Nephron (organoid): ENCODE data around the gene VSIR.

Experiments used
- H3K27ac Mint-ChIP-seq, 3 experiments: 2 replicates each; pipeline ENCODE4 v1.8.0; 2020; ENCODE audit warnings: mixed read lengths in 3 of 3, mild to moderate bottlenecking in 2 of 3, moderate library complexity in 1 of 3
- H3K27me3 Mint-ChIP-seq: 2 replicates; pipeline ENCODE4 v1.8.0; 2021; ENCODE audit warnings: low read depth, mild to moderate bottlenecking, moderate library complexity, mixed read lengths
- H3K36me3 Mint-ChIP-seq: 2 replicates; pipeline ENCODE4 v1.8.0; 2020; ENCODE audit warnings: low read depth, mixed read lengths
- H3K4me1 Mint-ChIP-seq: 2 replicates; pipeline ENCODE4 v1.8.0; 2020; ENCODE audit warnings: mixed read lengths
- H3K4me3 Mint-ChIP-seq, 3 experiments: 2 replicates each; pipeline ENCODE4 v1.8.0; 2020; ENCODE audit warnings: mild to moderate bottlenecking in 3 of 3, mixed read lengths in 3 of 3, moderate library complexity in 2 of 3
- H3K9me3 Mint-ChIP-seq: 2 replicates; pipeline ENCODE4 v1.8.0; 2020; ENCODE audit warnings: mixed read lengths
- TF ChIP-seq, protein P1 (sequence below), 3 experiments: fragments of 200-600 bp; sonication (generic); IDR thresholded peaks; one replicate each; pipeline ENCODE4 v1.5.0; 2021; ENCODE audit warnings: antibody characterized with exemption in 3 of 3; ENCODE audit not compliant: unreplicated experiment in 3 of 3

The VSIR gene

DNA sequence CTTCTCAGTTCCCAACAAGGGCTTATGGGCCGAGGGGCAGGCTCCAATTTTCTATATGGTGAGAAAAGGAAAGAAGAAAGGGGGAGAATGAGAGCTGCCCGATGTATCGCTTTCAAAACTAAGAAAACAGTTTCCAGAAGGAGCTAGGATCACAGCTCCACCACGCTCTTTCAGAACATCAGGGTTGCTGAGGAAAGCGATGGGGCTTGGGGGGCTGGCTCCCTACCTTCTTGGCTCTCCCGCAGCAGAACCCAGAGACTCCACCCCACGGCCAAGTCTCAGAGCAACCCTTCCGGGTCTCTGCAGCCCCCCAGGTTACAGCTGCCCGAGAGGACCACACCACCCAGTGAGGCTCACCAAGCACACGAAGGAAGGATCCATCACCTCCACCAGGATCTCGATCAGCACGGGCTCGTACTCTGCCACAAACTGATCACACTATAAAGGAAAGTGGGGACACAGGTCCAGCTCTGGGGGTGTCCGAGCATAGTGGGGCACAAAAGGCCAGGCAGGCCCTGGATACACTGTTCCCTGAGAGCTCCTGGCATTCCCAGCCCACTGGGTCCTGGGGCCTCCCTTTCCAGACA is 45.4 kb upstream of the VSIR start:
- Mint-ChIP-seq H3K4me1 (no peaks in the 10 kb centered on the region), H3K36me3 (peaks cover 79% of the 10 kb centered on the region), H3K4me3 (no peak overlapping the region), H3K27me3 (no peaks in the 10 kb centered on the region), H3K9me3 (no peaks in the 10 kb centered on the region), H3K27ac (no peak overlapping the region)
- TF ChIP-seq, protein P1, sequence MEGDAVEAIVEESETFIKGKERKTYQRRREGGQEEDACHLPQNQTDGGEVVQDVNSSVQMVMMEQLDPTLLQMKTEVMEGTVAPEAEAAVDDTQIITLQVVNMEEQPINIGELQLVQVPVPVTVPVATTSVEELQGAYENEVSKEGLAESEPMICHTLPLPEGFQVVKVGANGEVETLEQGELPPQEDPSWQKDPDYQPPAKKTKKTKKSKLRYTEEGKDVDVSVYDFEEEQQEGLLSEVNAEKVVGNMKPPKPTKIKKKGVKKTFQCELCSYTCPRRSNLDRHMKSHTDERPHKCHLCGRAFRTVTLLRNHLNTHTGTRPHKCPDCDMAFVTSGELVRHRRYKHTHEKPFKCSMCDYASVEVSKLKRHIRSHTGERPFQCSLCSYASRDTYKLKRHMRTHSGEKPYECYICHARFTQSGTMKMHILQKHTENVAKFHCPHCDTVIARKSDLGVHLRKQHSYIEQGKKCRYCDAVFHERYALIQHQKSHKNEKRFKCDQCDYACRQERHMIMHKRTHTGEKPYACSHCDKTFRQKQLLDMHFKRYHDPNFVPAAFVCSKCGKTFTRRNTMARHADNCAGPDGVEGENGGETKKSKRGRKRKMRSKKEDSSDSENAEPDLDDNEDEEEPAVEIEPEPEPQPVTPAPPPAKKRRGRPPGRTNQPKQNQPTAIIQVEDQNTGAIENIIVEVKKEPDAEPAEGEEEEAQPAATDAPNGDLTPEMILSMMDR (IDR thresholded peaks at IDR 0.05; ENCODE audit: unreplicated experiment in 3 of 3) = no peak

DNA sequence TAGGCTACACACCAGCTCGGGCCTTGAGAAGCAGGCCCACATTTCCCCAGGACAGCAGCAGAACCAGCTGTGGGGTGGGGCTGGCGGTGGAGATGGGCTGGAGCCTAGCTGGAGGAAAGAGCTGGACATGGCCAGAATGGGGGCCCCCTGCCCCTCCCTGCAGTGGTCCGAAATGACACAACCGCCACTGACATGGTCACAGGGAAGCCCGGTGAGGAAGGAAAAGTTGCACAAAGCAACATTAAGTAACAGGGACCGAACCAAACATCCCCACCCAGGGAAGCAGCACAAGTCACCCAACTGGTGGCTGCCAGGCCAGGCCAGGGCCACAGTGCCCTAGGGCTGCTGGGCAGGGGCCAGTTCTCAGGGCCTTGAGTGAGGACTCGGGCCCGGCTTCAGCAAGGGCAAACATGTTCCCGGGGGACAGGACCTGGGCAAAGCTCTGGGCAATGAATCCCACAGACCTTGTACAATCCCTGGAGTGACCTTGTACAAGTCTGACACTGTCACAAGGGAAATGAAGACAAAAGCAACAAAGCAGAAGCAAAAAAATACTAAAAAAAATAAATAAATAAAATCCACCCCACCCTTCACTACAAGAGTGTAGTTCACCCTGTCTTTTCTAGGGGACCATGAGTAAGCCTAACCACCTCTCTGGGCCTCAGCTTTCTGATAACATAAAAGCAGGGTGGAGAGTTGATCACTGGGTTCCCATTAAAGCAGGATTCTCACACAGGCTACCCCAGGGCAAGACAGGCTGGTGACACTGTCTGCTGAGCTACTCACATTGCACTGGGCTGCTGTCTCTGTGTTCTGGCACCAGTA is 44.7 kb upstream of the VSIR start:
- Mint-ChIP-seq H3K27me3 (no peaks in the 10 kb centered on the region), H3K27ac (no peak overlapping the region), H3K36me3 (peaks cover 75% of the 10 kb centered on the region), H3K4me1 (no peaks in the 10 kb centered on the region), H3K4me3 (no peak overlapping the region), H3K9me3 (no peaks in the 10 kb centered on the region)
- TF ChIP-seq, protein P1 (IDR thresholded peaks at IDR 0.05; ENCODE audit: unreplicated experiment in 3 of 3) = no peak

DNA sequence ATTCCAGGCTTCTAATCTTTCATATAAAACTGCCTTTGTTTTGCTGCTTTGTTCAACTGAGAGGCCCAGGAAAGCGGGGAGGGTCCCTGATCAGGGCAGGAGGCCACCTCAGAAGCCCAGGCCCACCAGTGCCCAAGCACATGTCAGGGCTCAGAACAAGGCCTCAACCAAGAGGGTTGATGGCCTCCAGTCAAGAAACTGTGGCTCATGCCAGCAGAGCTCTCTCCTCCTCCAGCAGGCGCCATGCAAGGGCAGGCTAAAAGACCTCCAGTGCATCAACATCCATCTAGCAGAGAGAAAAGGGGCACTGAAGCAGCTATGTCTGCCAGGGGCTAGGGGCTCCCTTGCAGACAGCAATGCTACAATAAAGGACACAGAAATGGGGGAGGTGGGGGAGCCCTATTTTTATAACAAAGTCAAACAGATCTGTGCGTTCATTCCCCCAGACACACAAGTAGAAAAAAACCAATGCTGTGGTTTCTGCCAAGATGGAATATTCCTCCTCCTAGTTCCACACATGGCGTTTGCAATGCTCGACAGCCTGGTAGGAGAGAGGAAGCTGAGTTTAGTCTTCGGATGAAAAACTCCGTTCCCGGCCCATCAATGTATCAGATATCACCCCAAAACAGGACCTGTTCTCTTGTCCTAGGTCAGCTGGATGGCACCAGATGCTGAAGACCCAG is 43.8 kb upstream of the VSIR start:
- Mint-ChIP-seq H3K4me1 (no peaks in the 10 kb centered on the region), H3K27me3 (no peaks in the 10 kb centered on the region), H3K36me3 (peaks cover 72% of the 10 kb centered on the region), H3K9me3 (no peaks in the 10 kb centered on the region), H3K4me3 (no peak overlapping the region), H3K27ac (no peak overlapping the region)
- TF ChIP-seq, protein P1 (IDR thresholded peaks at IDR 0.05; ENCODE audit: unreplicated experiment in 3 of 3) = no peak

DNA sequence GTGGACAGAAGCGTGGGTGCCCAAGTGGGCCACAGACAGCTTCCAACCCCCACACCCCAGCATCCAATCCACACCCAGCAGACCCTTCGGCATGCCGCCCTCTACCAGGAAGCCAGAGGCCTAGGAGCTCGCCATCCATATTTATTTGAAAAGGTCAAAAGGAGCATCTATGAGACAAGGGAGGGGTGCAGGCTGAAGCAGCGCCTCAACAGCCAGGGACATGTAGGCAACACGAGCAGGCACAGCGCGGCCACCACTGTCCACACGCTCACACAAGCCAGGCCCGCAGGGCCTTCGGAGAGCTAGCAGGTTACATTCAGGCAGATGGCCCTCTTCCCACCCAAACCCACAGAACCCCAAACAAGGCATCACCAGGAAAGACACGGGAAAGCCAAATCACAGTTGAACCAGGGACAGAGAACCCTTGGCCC is 43.1 kb upstream of the VSIR start:
- no peaks in the 10 kb centered on the region for H3K27me3 Mint-ChIP-seq
- no peak overlapping the region for H3K27ac Mint-ChIP-seq
- TF ChIP-seq, protein P1 (IDR thresholded peaks at IDR 0.05; ENCODE audit: unreplicated experiment in 3 of 3) = no peak
- no peak overlapping the region for H3K4me3 Mint-ChIP-seq
- peaks cover 65% of the 10 kb centered on the region for H3K36me3 Mint-ChIP-seq
- no peaks in the 10 kb centered on the region for H3K9me3 Mint-ChIP-seq
- H3K4me1 Mint-ChIP-seq = no peaks in the 10 kb centered on the region

DNA sequence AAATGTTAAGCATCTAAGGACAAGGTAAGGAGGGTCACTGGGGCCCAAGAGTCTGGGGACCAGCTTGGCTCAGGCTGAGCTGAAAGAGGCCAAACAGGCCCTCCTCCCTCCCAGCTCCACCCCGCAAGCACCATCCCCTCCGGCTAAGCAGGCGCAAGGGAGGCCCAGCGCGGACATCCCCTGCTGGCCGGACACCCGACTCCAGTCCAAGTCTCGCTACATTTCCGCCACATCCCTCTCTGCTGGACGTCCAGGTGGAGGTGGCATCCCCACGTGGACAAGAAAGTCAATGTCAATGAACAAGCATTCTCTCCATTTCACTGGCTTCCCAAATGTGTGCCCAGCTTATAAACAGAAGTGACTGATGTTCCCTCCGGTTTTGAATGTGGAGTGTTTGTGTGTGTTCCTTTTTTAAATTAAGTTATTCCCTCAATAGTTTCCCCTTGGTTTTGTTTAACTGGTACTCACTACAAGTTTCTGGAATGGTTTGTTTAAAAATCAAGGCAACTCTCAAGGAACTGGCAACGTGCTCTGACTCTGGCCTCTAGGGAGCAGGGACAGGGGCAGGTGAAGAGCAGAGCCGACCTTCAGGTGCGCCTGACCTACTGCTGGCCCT is 42.3 kb upstream of the VSIR start:
- Mint-ChIP-seq H3K4me1 (no peaks in the 10 kb centered on the region), H3K36me3 (peaks cover 59% of the 10 kb centered on the region), H3K4me3 (no peak overlapping the region), H3K9me3 (no peaks in the 10 kb centered on the region), H3K27ac (no peak overlapping the region), H3K27me3 (no peaks in the 10 kb centered on the region)
- TF ChIP-seq, protein P1 (IDR thresholded peaks at IDR 0.05; ENCODE audit: unreplicated experiment in 3 of 3) = no peak
